Fibroblast of lung (primary cell): ENCODE measurements around the gene TMEM8B.

ENCODE experiments used
- EZH2 ChIP-seq: IDR thresholded peaks from 2 replicates; pipeline ENCODE4 v1.5.1; 2012; ENCODE audit warnings: low read length, control low read depth, mild to moderate bottlenecking; ENCODE audit errors: missing control alignments
- TF ChIP-seq, protein P1 (sequence below), 2 donors: IDR thresholded peaks in 1 of 2; conservative IDR thresholded peaks in 1 of 2; 1 replicate in 1 of 2; 2 replicates in 1 of 2; pipeline ENCODE4 v1.5.1; 2011 to 2012; ENCODE audit warnings: low read length in 2 of 2, control low read depth in 1 of 2, inconsistent platforms in 1 of 2, low read depth in 1 of 2, mild to moderate bottlenecking in 1 of 2

DNA sequence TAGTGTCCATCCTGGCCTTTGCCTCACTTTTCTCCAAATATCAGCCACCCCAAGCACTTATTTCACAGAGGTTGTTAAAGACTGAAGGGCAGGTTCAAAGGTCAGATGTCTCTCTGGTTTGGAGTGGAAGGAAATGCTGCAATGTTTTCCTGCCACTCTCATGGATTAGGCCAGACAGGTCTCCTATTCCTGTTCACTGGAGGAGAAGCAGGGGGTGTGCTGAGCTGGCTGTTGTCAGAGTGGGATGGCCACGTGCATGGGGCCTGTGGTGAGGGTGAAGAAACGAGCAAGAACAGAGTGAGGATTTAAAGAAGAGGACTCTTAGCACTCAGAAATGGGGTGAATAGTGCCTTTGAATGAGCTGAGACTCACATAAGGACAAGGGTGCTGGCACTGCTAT lies 6.7 kb downstream of the TMEM8B start:
- TF ChIP-seq, protein P1, sequence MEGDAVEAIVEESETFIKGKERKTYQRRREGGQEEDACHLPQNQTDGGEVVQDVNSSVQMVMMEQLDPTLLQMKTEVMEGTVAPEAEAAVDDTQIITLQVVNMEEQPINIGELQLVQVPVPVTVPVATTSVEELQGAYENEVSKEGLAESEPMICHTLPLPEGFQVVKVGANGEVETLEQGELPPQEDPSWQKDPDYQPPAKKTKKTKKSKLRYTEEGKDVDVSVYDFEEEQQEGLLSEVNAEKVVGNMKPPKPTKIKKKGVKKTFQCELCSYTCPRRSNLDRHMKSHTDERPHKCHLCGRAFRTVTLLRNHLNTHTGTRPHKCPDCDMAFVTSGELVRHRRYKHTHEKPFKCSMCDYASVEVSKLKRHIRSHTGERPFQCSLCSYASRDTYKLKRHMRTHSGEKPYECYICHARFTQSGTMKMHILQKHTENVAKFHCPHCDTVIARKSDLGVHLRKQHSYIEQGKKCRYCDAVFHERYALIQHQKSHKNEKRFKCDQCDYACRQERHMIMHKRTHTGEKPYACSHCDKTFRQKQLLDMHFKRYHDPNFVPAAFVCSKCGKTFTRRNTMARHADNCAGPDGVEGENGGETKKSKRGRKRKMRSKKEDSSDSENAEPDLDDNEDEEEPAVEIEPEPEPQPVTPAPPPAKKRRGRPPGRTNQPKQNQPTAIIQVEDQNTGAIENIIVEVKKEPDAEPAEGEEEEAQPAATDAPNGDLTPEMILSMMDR (conservative IDR thresholded peaks at IDR 0.05 in 1 of 2, IDR thresholded peaks at IDR 0.05 in 1 of 2; ENCODE audit: low read depth in 1 of 2, low read length in 2 of 2) = no peak
- TF ChIP-seq EZH2 = no peak
